ENCODE data around the gene NTHL1.

Gene NTHL1

GRCh38 chr16:2092256-2092620 is 44.6 kb upstream of the NTHL1 start:
- Histone ChIP-seq H3K9ac (ENCODE audit: low read length) (no peak overlapping the region), H2AFZ (ENCODE audit: low read length) (no peak overlapping the region), H3K4me2 (ENCODE audit: low read depth, low read length) (no peak overlapping the region), H3K27me3 (replicated peaks; ENCODE audit: insufficient read depth, low read length) (no peaks in the 10 kb centered on the region), H3F3A (ENCODE audit: insufficient read depth, low read length) (no peaks in the 10 kb centered on the region), H3K36me3 (replicated peaks; ENCODE audit: insufficient read depth, low read length) (no peaks in the 10 kb centered on the region), H3K9me2 (replicated peaks; ENCODE audit: insufficient read depth, low read length) (no peaks in the 10 kb centered on the region), H3K4me1 (ENCODE audit: low read length) (no peaks in the 10 kb centered on the region), H3K4me3 (ENCODE audit: low read length) (no peak overlapping the region), H3K27ac (ENCODE audit: low read length) (no peak overlapping the region), H4K20me1 (ENCODE audit: insufficient read depth, low read length) (no peaks in the 10 kb centered on the region), H3K9me3 (replicated peaks; ENCODE audit: insufficient read depth, low read length) (no peaks in the 10 kb centered on the region), H3K79me2 (ENCODE audit: low read length) (no peaks in the 10 kb centered on the region)
- no peak for DNase-seq
- no peak for TF ChIP-seq EZH2phosphoT487 (IDR thresholded peaks at IDR 0.05; ENCODE audit: low read length)
- no peak for TF ChIP-seq CTCF (IDR thresholded peaks at IDR 0.05; ENCODE audit: low read length)
- TF ChIP-seq EZH2 (optimal IDR thresholded peaks at IDR 0.05; ENCODE audit: low read depth, low read length), result no peak

- TF ChIP-seq EZH2 (optimal IDR thresholded peaks at IDR 0.05; ENCODE audit: low read depth, low read length) (no peak), EZH2phosphoT487 (IDR thresholded peaks at IDR 0.05; ENCODE audit: low read length) (no peak), CTCF (IDR thresholded peaks at IDR 0.05; ENCODE audit: low read length) (no peak)
- Histone ChIP-seq H4K20me1 (ENCODE audit: insufficient read depth, low read length) (no peaks in the 10 kb centered on the region), H3K9me2 (replicated peaks; ENCODE audit: insufficient read depth, low read length) (no peaks in the 10 kb centered on the region), H3F3A (ENCODE audit: insufficient read depth, low read length) (no peaks in the 10 kb centered on the region), H3K4me1 (ENCODE audit: low read length) (no peaks in the 10 kb centered on the region), H3K9ac (ENCODE audit: low read length) (no peak overlapping the region), H3K4me3 (ENCODE audit: low read length) (no peak overlapping the region), H3K79me2 (ENCODE audit: low read length) (no peaks in the 10 kb centered on the region), H2AFZ (ENCODE audit: low read length) (no peak overlapping the region), H3K27ac (ENCODE audit: low read length) (no peak overlapping the region), H3K36me3 (replicated peaks; ENCODE audit: insufficient read depth, low read length) (no peaks in the 10 kb centered on the region), H3K9me3 (replicated peaks; ENCODE audit: insufficient read depth, low read length) (no peaks in the 10 kb centered on the region), H3K4me2 (ENCODE audit: low read depth, low read length) (no peak overlapping the region), H3K27me3 (replicated peaks; ENCODE audit: insufficient read depth, low read length) (no peaks in the 10 kb centered on the region)
- no peak for DNase-seq
Measured at GRCh38 chr16:2091547-2092255, 44.1 kb upstream of the NTHL1 start.

GRCh38 chr16:2090777-2091546 is 43.3 kb upstream of the NTHL1 start:
- Histone ChIP-seq H3K4me2 (ENCODE audit: low read depth, low read length) (no peak overlapping the region), H3K27ac (ENCODE audit: low read length) (no peak overlapping the region), H3K4me3 (ENCODE audit: low read length) (no peak overlapping the region), H3K4me1 (ENCODE audit: low read length) (no peaks in the 10 kb centered on the region), H3K27me3 (replicated peaks; ENCODE audit: insufficient read depth, low read length) (no peaks in the 10 kb centered on the region), H3F3A (ENCODE audit: insufficient read depth, low read length) (no peaks in the 10 kb centered on the region), H3K9ac (ENCODE audit: low read length) (no peak overlapping the region), H3K79me2 (ENCODE audit: low read length) (no peaks in the 10 kb centered on the region), H2AFZ (ENCODE audit: low read length) (no peak overlapping the region), H3K9me2 (replicated peaks; ENCODE audit: insufficient read depth, low read length) (no peaks in the 10 kb centered on the region), H3K9me3 (replicated peaks; ENCODE audit: insufficient read depth, low read length) (no peaks in the 10 kb centered on the region), H3K36me3 (replicated peaks; ENCODE audit: insufficient read depth, low read length) (no peaks in the 10 kb centered on the region), H4K20me1 (ENCODE audit: insufficient read depth, low read length) (no peaks in the 10 kb centered on the region)
- TF ChIP-seq EZH2 (optimal IDR thresholded peaks at IDR 0.05; ENCODE audit: low read depth, low read length) (no peak), EZH2phosphoT487 (IDR thresholded peaks at IDR 0.05; ENCODE audit: low read length) (no peak), CTCF (IDR thresholded peaks at IDR 0.05; ENCODE audit: low read length) (no peak)
- no peak for DNase-seq

Measured in MM.1S (cell line).